ENCODE data around the gene LMBRD1.

The LMBRD1 gene

DNA sequence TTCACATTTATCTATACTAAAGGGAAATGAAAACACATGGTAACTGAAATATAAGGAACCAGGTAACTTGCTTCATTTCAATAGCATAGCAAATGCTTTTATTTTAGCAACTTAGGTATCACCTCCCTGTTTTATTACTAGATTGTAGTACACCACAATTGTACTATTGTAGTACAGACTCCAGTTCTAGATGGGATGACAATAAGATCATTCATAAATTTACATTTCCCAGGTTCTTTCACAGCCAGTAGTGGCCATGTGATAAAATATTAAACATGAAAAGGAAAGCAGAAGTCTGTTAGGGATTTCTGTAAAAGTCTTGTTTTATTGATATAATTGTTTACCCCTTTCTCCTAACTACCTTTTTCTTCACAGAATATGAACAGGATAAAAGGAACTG lies 97.2 kb downstream of the LMBRD1 start:
- H2BK5ac ChIP-seq (ENCODE audit: low read length), result no peak overlapping the region
- no peaks in the 10 kb centered on the region for H3K9me3 ChIP-seq (replicated peaks in 1 of 2; ENCODE audit: control insufficient read depth in 2 of 2, insufficient read depth in 1 of 2, low read depth in 1 of 2, low read length in 2 of 2)
- no peak overlapping the region for H2AK5ac ChIP-seq (ENCODE audit: low read depth, low read length)
- no peak overlapping the region for H3K23ac ChIP-seq (ENCODE audit: low read depth, low read length, poor library complexity)
- no peak overlapping the region for H2BK12ac ChIP-seq (ENCODE audit: low read length)
- no peaks in the 10 kb centered on the region for H3K4me1 ChIP-seq (ENCODE audit: control insufficient read depth in 2 of 2, insufficient read depth in 1 of 2, low read depth in 1 of 2, low read length in 2 of 2)
- no peaks in the 10 kb centered on the region for H3K27me3 ChIP-seq (ENCODE audit: control insufficient read depth in 3 of 3, insufficient read depth in 3 of 3, low read depth in 1 of 3, low read length in 3 of 3)
- peaks cover 2 to 20% of the 10 kb centered on the region in 2 donors for H3K36me3 ChIP-seq (replicated peaks in 1 of 2; ENCODE audit: control insufficient read depth in 2 of 2, insufficient read depth in 2 of 2, low read length in 2 of 2)
- H2AFZ ChIP-seq (ENCODE audit: low read length), result no peak overlapping the region
- no peak overlapping the region for H3K9ac ChIP-seq (ENCODE audit: low read depth, low read length, poor library complexity)
- no peak overlapping the region for H3K27ac ChIP-seq (replicated peaks; ENCODE audit: low read length)
- H3K79me1 ChIP-seq (ENCODE audit: low read depth, low read length), result no peaks in the 10 kb centered on the region
- H4K91ac ChIP-seq (ENCODE audit: low read depth, low read length, poor library complexity), result no peak overlapping the region
- H2BK120ac ChIP-seq (ENCODE audit: low read depth, low read length), result no peak overlapping the region
- no peak overlapping the region for H3K4ac ChIP-seq (ENCODE audit: low read length)
- no peak overlapping the region for H3K4me2 ChIP-seq (ENCODE audit: insufficient read depth, low read length, poor library complexity, severe bottlenecking)
- no peak for DNase-seq (ENCODE audit: low spot score)
- H2BK15ac ChIP-seq (ENCODE audit: low read length), result no peak overlapping the region
- H3K18ac ChIP-seq (ENCODE audit: low read length), result no peak overlapping the region
- no peak overlapping the region for H3K14ac ChIP-seq (ENCODE audit: low read length)
- no peak overlapping the region for H4K8ac ChIP-seq (ENCODE audit: low read depth, low read length)
- no peak overlapping the region for H3K4me3 ChIP-seq (ENCODE audit: low read length in 2 of 2)

DNA sequence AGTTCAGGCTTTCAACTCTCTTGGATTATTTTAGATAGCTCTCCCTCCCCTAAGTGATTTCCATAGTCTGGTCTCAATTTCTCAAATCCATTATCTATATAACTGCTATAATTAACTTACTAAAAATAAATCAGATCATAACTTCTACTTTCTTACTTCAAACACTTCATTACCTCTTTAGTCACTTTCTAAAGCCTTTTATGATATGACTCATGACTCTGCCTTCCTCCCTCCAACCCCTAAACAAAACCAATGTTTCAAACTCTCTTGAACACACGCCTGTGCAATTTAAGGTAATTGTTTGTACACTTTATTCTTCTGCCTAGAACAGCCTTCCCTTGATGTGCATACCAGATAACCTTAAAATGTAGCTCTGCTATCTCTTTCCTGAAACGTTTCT lies 100.5 kb downstream of the LMBRD1 start:
- H2BK15ac ChIP-seq (ENCODE audit: low read length), result no peak overlapping the region
- no peak for DNase-seq (ENCODE audit: low spot score)

DNA sequence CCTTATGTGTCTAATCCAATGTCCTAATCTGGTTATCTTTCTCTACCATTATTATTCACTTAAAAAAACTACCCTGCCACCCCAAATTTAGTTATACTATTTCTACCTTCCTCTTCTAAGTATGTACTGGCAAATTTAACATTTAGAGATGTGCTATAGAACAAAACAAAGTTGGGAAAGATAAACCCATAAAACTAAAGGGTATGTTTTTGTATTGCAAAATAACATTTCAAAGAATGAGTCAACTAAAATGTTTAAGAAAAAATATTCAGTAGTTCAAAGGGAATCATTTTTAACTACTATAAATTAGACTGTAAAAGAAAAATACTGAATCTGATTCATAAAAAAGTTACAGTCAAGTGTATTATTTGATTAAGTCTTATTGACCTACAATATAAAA lies 103.0 kb downstream of the LMBRD1 start:
- H3K23ac ChIP-seq (ENCODE audit: low read depth, low read length, poor library complexity), result no peak overlapping the region
- H3K9me3 ChIP-seq (replicated peaks in 1 of 2; ENCODE audit: control insufficient read depth in 2 of 2, insufficient read depth in 1 of 2, low read depth in 1 of 2, low read length in 2 of 2), result no peaks in the 10 kb centered on the region
- no peak overlapping the region for H3K18ac ChIP-seq (ENCODE audit: low read length)
- no peak overlapping the region for H3K4ac ChIP-seq (ENCODE audit: low read length)
- H2AK5ac ChIP-seq (ENCODE audit: low read depth, low read length), result no peak overlapping the region
- H2AFZ ChIP-seq (ENCODE audit: low read length), result no peak overlapping the region
- H3K14ac ChIP-seq (ENCODE audit: low read length), result no peak overlapping the region
- no peaks in the 10 kb centered on the region for H3K27me3 ChIP-seq (ENCODE audit: control insufficient read depth in 3 of 3, insufficient read depth in 3 of 3, low read depth in 1 of 3, low read length in 3 of 3)
- no peak overlapping the region for H3K27ac ChIP-seq (replicated peaks; ENCODE audit: low read length)
- H2BK15ac ChIP-seq (ENCODE audit: low read length), result no peak overlapping the region
- H4K91ac ChIP-seq (ENCODE audit: low read depth, low read length, poor library complexity), result no peak overlapping the region
- H3K9ac ChIP-seq (ENCODE audit: low read depth, low read length, poor library complexity), result no peak overlapping the region
- H2BK120ac ChIP-seq (ENCODE audit: low read depth, low read length), result no peak overlapping the region
- peaks cover 2 to 20% of the 10 kb centered on the region in 2 donors for H3K36me3 ChIP-seq (replicated peaks in 1 of 2; ENCODE audit: control insufficient read depth in 2 of 2, insufficient read depth in 2 of 2, low read length in 2 of 2)
- H3K4me1 ChIP-seq (ENCODE audit: control insufficient read depth in 2 of 2, insufficient read depth in 1 of 2, low read depth in 1 of 2, low read length in 2 of 2), result no peaks in the 10 kb centered on the region
- no peak for DNase-seq (ENCODE audit: low spot score)
- H3K4me2 ChIP-seq (ENCODE audit: insufficient read depth, low read length, poor library complexity, severe bottlenecking), result no peak overlapping the region
- no peaks in the 10 kb centered on the region for H3K79me1 ChIP-seq (ENCODE audit: low read depth, low read length)
- no peak overlapping the region for H4K8ac ChIP-seq (ENCODE audit: low read depth, low read length)
- no peak overlapping the region for H3K4me3 ChIP-seq (ENCODE audit: low read length in 2 of 2)
- no peak overlapping the region for H2BK12ac ChIP-seq (ENCODE audit: low read length)
- no peak overlapping the region for H2BK5ac ChIP-seq (ENCODE audit: low read length)

More for the DNA sequence above, 100.5 kb downstream of the LMBRD1 start:
- no peak overlapping the region for H3K23ac ChIP-seq (ENCODE audit: low read depth, low read length, poor library complexity)
- no peak overlapping the region for H3K9ac ChIP-seq (ENCODE audit: low read depth, low read length, poor library complexity)
- H4K91ac ChIP-seq (ENCODE audit: low read depth, low read length, poor library complexity), result no peak overlapping the region
- H3K27ac ChIP-seq (replicated peaks; ENCODE audit: low read length), result no peak overlapping the region
- no CpG with 5 or more reads among the region's 2 CpGs for WGBS, 2 donors (ENCODE audit: extremely low coverage in 2 of 2, insufficient read length in 2 of 2, insufficient replicate concordance in 1 of 2)
- no peak overlapping the region for H3K14ac ChIP-seq (ENCODE audit: low read length)
- H3K4me1 ChIP-seq (ENCODE audit: control insufficient read depth in 2 of 2, insufficient read depth in 1 of 2, low read depth in 1 of 2, low read length in 2 of 2), result no peaks in the 10 kb centered on the region
- no peak overlapping the region for H4K8ac ChIP-seq (ENCODE audit: low read depth, low read length)
- no peaks in the 10 kb centered on the region for H3K9me3 ChIP-seq (replicated peaks in 1 of 2; ENCODE audit: control insufficient read depth in 2 of 2, insufficient read depth in 1 of 2, low read depth in 1 of 2, low read length in 2 of 2)
- H2BK12ac ChIP-seq (ENCODE audit: low read length), result no peak overlapping the region
- H3K18ac ChIP-seq (ENCODE audit: low read length), result no peak overlapping the region
- peaks cover 2 to 20% of the 10 kb centered on the region in 2 donors for H3K36me3 ChIP-seq (replicated peaks in 1 of 2; ENCODE audit: control insufficient read depth in 2 of 2, insufficient read depth in 2 of 2, low read length in 2 of 2)
- H2AK5ac ChIP-seq (ENCODE audit: low read depth, low read length), result no peak overlapping the region
- no peak overlapping the region for H2AFZ ChIP-seq (ENCODE audit: low read length)
- H2BK120ac ChIP-seq (ENCODE audit: low read depth, low read length), result no peak overlapping the region
- no peak overlapping the region for H3K4me3 ChIP-seq (ENCODE audit: low read length in 2 of 2)
- H3K27me3 ChIP-seq (ENCODE audit: control insufficient read depth in 3 of 3, insufficient read depth in 3 of 3, low read depth in 1 of 3, low read length in 3 of 3), result no peaks in the 10 kb centered on the region
- H2BK5ac ChIP-seq (ENCODE audit: low read length), result no peak overlapping the region
- no peaks in the 10 kb centered on the region for H3K79me1 ChIP-seq (ENCODE audit: low read depth, low read length)
- H3K4me2 ChIP-seq (ENCODE audit: insufficient read depth, low read length, poor library complexity, severe bottlenecking), result no peak overlapping the region
- H3K4ac ChIP-seq (ENCODE audit: low read length), result no peak overlapping the region

DNA sequence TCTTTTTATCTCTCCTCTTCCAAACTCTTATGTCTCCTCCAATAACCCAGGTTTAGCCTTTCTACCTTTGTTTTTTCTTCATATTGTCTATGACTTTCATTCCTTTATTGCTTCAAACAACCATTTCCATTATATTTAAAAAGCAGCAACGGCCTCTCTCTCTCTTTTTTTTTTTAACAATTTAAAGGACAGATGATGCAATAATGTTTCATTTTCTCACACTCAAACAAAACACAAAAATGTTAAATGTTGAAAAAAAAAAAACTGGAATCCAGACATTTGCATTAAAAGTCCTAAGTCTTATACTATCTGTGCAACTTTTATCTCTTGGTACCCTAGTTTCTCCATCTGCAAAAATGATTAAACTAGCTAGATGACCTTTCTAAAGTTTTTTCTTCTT lies 105.8 kb downstream of the LMBRD1 start:
- Histone ChIP-seq H3K27me3 (ENCODE audit: control insufficient read depth in 3 of 3, insufficient read depth in 3 of 3, low read depth in 1 of 3, low read length in 3 of 3) (no peaks in the 10 kb centered on the region), H3K4me1 (ENCODE audit: control insufficient read depth in 2 of 2, insufficient read depth in 1 of 2, low read depth in 1 of 2, low read length in 2 of 2) (no peaks in the 10 kb centered on the region), H2AK5ac (ENCODE audit: low read depth, low read length) (no peak overlapping the region), H3K14ac (ENCODE audit: low read length) (no peak overlapping the region), H3K9me3 (replicated peaks in 1 of 2; ENCODE audit: control insufficient read depth in 2 of 2, insufficient read depth in 1 of 2, low read depth in 1 of 2, low read length in 2 of 2) (no peaks in the 10 kb centered on the region), H3K27ac (replicated peaks; ENCODE audit: low read length) (no peak overlapping the region), H3K9ac (ENCODE audit: low read depth, low read length, poor library complexity) (no peak overlapping the region), H3K79me1 (ENCODE audit: low read depth, low read length) (no peaks in the 10 kb centered on the region), H4K91ac (ENCODE audit: low read depth, low read length, poor library complexity) (no peak overlapping the region), H3K4me3 (ENCODE audit: low read length in 2 of 2) (no peak overlapping the region), H4K8ac (ENCODE audit: low read depth, low read length) (no peak overlapping the region), H3K4ac (ENCODE audit: low read length) (no peak overlapping the region), H3K18ac (ENCODE audit: low read length) (no peak overlapping the region), H3K23ac (ENCODE audit: low read depth, low read length, poor library complexity) (no peak overlapping the region), H2AFZ (ENCODE audit: low read length) (no peak overlapping the region), H3K36me3 (replicated peaks in 1 of 2; ENCODE audit: control insufficient read depth in 2 of 2, insufficient read depth in 2 of 2, low read length in 2 of 2) (no peaks in the 10 kb centered on the region), H2BK5ac (ENCODE audit: low read length) (no peak overlapping the region), H2BK15ac (ENCODE audit: low read length) (no peak overlapping the region), H2BK12ac (ENCODE audit: low read length) (no peak overlapping the region), H2BK120ac (ENCODE audit: low read depth, low read length) (no peak overlapping the region), H3K4me2 (ENCODE audit: insufficient read depth, low read length, poor library complexity, severe bottlenecking) (no peak overlapping the region)
- no CpG with 5 or more reads among the region's 1 CpG for whole genome bisulfite sequencing, 2 donors (ENCODE audit: extremely low coverage in 2 of 2, insufficient read length in 2 of 2, insufficient replicate concordance in 1 of 2)
- DNase-seq (ENCODE audit: low spot score), result no peak

All from neuronal stem cell (in vitro differentiated cells).